HFFc6 (cell line): Measurements from ENCODE around the gene AKAP12. TPM values are rescaled to one million over a fixed set of nuclear protein-coding genes. Genes with fewer than 3 reads are reported as not detected.

Experiments used
- DNase-seq: peaks from one replicate; pipeline ENCODE4 v3.0.0-alpha.2; 2018
- H3K27ac Mint-ChIP-seq: 2 replicates; pipeline ENCODE4 v1.8.0; 2020; ENCODE audit warnings: mild to moderate bottlenecking, mixed read lengths
- H3K27me3 Mint-ChIP-seq: 2 replicates; pipeline ENCODE4 v1.8.0; 2021; ENCODE audit warnings: mild to moderate bottlenecking, moderate library complexity, mixed read lengths; ENCODE audit not compliant: insufficient read depth
- H3K36me3 Mint-ChIP-seq: 2 replicates; pipeline ENCODE4 v1.8.0; 2021; ENCODE audit warnings: low read depth, mixed read lengths
- H3K4me1 Mint-ChIP-seq: 2 replicates; pipeline ENCODE4 v1.8.0; 2020; ENCODE audit warnings: low read depth, mixed read lengths
- H3K4me3 Mint-ChIP-seq: 2 replicates; pipeline ENCODE4 v1.8.0; 2020; ENCODE audit warnings: mild to moderate bottlenecking, moderate library complexity, mixed read lengths
- H3K9me3 Mint-ChIP-seq: 2 replicates; pipeline ENCODE4 v1.8.0; 2020; ENCODE audit warnings: mild to moderate bottlenecking, mixed read lengths
- CTCF ChIP-seq: fragments of 200-600 bp; sonication (generic); IDR thresholded peaks from 2 replicates; pipeline ENCODE4 v1.5.0; 2021; ENCODE audit warnings: antibody characterized with exemption, mild to moderate bottlenecking
- total RNA-seq, 6 experiments: library from RNA; stranded (reverse); fragmentation: NEBNext Ultra II Directional; extraction: Animal tissue kit (Norgen Biotek cat#: 25700); gene quantifications; 2 replicates in 1 of 6; 3 replicates in 5 of 6; pipeline ENCODE4 v1.2.3, GENCODE V29; 2021

Gene AKAP12
- total RNA-seq, 6 experiments from 2014 or later = 3.7 to 8.6 (median 7.0) TPM

DNA sequence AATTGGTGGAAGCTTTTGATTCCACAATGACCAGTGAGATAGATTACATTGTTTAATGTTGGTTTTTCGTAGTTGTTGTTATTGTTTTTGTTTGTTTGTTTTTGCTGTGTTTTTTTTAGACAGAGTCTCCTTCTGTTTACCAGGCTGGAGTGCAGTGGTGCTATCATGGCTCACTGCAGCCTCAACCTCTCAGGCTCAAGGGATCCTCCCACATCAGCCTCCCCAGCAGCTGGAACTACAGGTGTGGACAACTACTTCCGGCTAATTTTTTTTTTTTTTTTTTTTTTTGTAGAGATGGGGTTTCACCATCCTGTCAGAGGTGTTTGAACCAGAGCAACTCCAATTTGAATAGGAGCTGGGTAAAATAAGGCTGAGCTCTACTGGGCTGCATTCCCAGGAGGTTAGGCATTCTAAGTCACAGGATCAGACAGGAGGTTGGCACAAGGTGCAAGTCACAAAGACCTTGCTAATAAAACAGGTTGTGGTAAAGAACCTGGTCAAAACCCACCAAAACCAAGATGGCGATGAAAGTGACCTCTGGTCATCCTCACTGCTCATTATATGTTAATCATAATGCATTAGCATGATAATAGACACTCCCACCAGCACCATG is 10.9 kb upstream of the AKAP12 start:
- DNase-seq = no peak
- Mint-ChIP-seq H3K27ac (no peak overlapping the region), H3K27me3 (peaks cover 11% of the 10 kb centered on the region), H3K36me3 (no peaks in the 10 kb centered on the region), H3K4me1 (no peaks in the 10 kb centered on the region), H3K4me3 (no peak overlapping the region), H3K9me3 (no peaks in the 10 kb centered on the region)
- no peak for TF ChIP-seq CTCF

DNA sequence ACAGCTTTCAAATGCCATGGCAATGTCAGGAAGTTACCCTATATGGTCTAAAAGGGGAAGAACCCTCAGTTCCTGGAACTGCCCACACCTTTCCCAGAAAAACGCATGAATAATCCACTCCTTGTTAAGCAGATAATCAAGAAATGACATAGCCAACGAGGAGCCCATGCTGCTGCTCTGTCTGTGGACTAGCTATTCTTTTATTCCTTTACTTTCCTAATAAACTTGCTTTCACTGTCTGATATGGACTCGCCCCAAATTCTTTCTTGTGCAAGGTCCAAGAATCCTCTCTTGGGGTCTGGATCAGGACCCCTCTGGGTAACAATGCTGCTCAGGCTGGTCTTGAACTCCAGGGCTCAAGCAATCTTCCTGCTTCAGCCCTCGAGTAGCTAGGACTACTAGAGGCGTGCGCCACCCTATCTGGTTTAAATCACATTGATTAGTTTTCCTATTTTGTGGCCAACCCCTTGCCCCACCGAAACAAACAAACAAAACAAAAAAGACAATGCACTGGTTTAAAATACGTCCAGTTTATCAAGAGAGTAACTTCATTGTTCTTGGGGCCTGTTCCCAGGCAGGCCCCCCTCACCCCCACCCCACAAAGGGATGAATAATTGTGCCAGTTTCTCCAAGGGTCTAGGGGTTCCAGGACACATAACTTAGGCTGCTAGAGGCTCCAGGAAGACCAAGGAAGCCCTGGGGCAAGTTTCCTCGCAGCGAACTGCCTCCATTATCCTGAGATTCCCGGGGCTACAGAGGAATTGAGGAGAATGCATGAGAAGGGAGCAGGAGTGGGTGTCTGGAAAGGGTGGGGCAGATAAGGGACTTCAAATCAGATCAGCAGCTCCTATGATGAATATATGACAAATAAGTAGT is 10.1 kb upstream of the AKAP12 start:
- DNase-seq = no peak
- Mint-ChIP-seq H3K36me3 (no peaks in the 10 kb centered on the region), H3K4me3 (no peak overlapping the region), H3K4me1 (no peaks in the 10 kb centered on the region), H3K27ac (no peak overlapping the region), H3K27me3 (peaks cover 15% of the 10 kb centered on the region), H3K9me3 (no peaks in the 10 kb centered on the region)
- no peak for TF ChIP-seq CTCF

GRCh38 chr6:151230277-151230577 is 9.5 kb upstream of the AKAP12 start:
- H3K27ac Mint-ChIP-seq = no peak overlapping the region
- peaks cover 16% of the 10 kb centered on the region for H3K27me3 Mint-ChIP-seq
- no peak for DNase-seq
- H3K4me1 Mint-ChIP-seq = no peaks in the 10 kb centered on the region
- H3K9me3 Mint-ChIP-seq = no peaks in the 10 kb centered on the region
- no peak for TF ChIP-seq CTCF
- H3K36me3 Mint-ChIP-seq = no peaks in the 10 kb centered on the region
- no peak overlapping the region for H3K4me3 Mint-ChIP-seq

GRCh38 chr6:151232899-151233298 is 6.9 kb upstream of the AKAP12 start:
- DNase-seq = no peak
- H3K27me3 Mint-ChIP-seq = peaks cover 24% of the 10 kb centered on the region
- TF ChIP-seq CTCF = no peak
- H3K4me1 Mint-ChIP-seq = no peaks in the 10 kb centered on the region
- no peaks in the 10 kb centered on the region for H3K9me3 Mint-ChIP-seq
- H3K27ac Mint-ChIP-seq = no peak overlapping the region
- H3K36me3 Mint-ChIP-seq = no peaks in the 10 kb centered on the region
- H3K4me3 Mint-ChIP-seq = no peak overlapping the region

DNA sequence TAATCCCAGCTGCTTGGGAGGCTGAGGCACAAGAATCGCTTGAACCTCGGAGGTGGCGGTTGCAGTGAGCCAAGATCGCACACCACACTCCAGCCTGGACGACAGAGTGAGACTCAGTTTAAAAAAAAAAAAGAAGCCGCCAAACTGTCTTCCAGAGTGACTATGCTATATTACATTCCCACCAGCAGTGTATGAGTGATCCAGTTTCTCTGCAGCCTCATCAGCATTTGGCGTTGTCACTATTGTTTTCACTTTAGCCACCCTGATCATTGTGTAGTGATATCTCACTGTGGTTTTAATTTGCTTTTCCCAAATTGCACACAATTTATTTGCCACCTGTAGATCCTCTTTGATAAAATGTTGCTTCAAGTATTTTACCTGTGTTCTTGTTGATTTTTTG is 6.0 kb upstream of the AKAP12 start:
- TF ChIP-seq CTCF = no peak
- Mint-ChIP-seq H3K4me3 (no peak overlapping the region), H3K9me3 (no peaks in the 10 kb centered on the region), H3K36me3 (no peaks in the 10 kb centered on the region), H3K27me3 (peaks cover 30% of the 10 kb centered on the region), H3K4me1 (no peaks in the 10 kb centered on the region), H3K27ac (no peak overlapping the region)
- DNase-seq = no peak
